ENCODE results near the gene AMZ1.
"Not testable (repeated sequence)": the region's sequence is repeated elsewhere in the genome, so short reads cannot be mapped to it uniquely, and the experiment has no call there.

The AMZ1 gene

DNA sequence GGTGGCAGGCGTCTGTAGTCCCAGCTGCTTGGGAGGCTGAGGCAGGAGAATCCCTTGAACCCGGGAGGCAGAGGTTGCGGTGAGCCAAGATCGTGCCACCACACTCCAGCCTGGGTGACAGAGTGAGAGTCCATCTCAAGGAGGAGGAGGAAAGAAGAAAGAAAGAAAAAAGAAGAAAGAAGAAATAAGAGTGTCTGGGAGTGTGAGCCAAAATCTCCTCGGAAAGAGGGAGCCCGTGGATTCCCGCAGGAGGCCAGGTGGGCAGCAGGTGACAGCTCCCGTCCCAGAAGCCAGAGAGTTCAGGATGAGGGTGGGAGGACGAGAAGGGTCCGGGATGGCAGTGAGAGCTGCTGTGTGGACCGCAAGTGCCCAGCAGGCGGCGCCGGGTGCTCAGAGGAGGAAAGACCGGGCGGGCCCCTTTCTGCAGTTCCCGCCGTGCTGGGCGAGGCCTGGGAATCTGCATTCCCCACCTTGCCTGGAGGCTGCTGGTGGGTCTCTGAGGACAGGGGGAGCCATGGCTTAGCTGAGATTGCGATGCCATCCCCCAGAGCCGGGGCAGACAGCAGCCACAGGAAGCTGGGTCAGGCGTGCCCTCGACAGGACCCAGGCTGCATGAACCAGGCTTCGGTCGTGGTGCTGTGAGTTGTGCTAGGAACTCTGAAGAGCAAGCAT, 17.1 kb upstream of the AMZ1 start:
- H3K4me2 ChIP-seq (ENCODE audit: low read length) = no peak overlapping the region
- H3K27ac ChIP-seq = no peak overlapping the region
- no peak overlapping the region for H3K9ac ChIP-seq
- no peak overlapping the region for H3K4me3 ChIP-seq (ENCODE audit: low read depth, low read length)
- TF ChIP-seq, protein P1, sequence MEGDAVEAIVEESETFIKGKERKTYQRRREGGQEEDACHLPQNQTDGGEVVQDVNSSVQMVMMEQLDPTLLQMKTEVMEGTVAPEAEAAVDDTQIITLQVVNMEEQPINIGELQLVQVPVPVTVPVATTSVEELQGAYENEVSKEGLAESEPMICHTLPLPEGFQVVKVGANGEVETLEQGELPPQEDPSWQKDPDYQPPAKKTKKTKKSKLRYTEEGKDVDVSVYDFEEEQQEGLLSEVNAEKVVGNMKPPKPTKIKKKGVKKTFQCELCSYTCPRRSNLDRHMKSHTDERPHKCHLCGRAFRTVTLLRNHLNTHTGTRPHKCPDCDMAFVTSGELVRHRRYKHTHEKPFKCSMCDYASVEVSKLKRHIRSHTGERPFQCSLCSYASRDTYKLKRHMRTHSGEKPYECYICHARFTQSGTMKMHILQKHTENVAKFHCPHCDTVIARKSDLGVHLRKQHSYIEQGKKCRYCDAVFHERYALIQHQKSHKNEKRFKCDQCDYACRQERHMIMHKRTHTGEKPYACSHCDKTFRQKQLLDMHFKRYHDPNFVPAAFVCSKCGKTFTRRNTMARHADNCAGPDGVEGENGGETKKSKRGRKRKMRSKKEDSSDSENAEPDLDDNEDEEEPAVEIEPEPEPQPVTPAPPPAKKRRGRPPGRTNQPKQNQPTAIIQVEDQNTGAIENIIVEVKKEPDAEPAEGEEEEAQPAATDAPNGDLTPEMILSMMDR (IDR thresholded peaks at IDR 0.05) = peak; percentile 64
- no peaks in the 10 kb centered on the region for H3K79me2 ChIP-seq
- no peaks in the 10 kb centered on the region for H3K9me3 ChIP-seq (ENCODE audit: control insufficient read depth, low read length)
- H2AFZ ChIP-seq = peak overlapping the region; percentile 41
- no peaks in the 10 kb centered on the region for H3K27me3 ChIP-seq (ENCODE audit: control insufficient read depth, insufficient read depth, low read length)
- no peaks in the 10 kb centered on the region for H3K4me1 ChIP-seq
- no peaks in the 10 kb centered on the region for H3K36me3 ChIP-seq (ENCODE audit: control insufficient read depth, insufficient read depth, low read length)

DNA sequence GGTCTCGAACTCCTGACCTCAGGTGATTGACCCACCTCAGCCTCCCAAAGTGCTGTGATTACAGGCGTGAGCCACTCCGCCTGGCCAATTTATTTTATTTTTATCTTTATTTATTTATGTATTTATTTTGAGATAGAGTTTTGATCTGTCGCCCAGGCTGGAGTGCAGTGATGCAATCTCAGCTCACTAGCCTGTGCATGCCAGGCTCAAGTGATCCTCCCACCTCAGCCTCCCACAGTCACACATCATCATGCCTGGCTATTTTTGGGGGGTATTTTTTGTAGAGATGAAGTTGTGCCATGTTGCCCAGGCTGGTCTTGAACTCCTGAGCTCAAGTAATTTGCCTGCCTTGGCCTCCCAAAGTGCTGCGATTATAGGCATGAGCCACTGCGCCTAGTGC, 14.8 kb upstream of the AMZ1 start:
- H3K36me3 ChIP-seq (ENCODE audit: control insufficient read depth, insufficient read depth, low read length); H2AFZ ChIP-seq: not testable (repeated sequence)

DNA sequence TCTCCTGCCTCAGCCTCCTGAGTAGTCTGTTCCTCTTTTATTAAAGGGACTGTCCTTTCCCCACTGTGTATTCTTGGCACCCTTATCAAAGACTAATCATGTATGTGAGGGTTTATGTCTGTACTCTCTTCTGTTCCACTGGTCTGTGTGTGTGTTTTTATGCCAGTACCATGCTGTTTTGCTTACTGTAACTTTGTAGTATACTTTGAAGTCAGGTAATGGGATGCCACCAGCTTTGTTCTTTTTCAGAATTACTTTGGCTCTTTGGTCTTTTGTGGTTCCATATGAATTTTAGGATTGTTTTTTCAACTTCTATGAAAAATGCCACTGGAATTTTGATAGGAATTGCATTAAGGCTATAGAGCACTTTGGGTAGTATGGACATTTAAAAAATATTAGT, 14.1 kb upstream of the AMZ1 start:
- no peaks in the 10 kb centered on the region for H3K4me1 ChIP-seq
- no peak overlapping the region for H3K27ac ChIP-seq
- H3K4me2 ChIP-seq (ENCODE audit: low read length) = no peak overlapping the region
- no peaks in the 10 kb centered on the region for H3K36me3 ChIP-seq (ENCODE audit: control insufficient read depth, insufficient read depth, low read length)
- TF ChIP-seq, protein P1 (IDR thresholded peaks at IDR 0.05) = no peak
- H3K4me3 ChIP-seq (ENCODE audit: low read depth, low read length) = no peak overlapping the region
- no peak overlapping the region for H3K9ac ChIP-seq
- no peaks in the 10 kb centered on the region for H3K79me2 ChIP-seq
- no peaks in the 10 kb centered on the region for H3K27me3 ChIP-seq (ENCODE audit: control insufficient read depth, insufficient read depth, low read length)
- no peaks in the 10 kb centered on the region for H3K9me3 ChIP-seq (ENCODE audit: control insufficient read depth, low read length)
- H2AFZ ChIP-seq = no peak overlapping the region

More for the DNA sequence above, 14.8 kb upstream of the AMZ1 start:
- H3K9me3 ChIP-seq (ENCODE audit: control insufficient read depth, low read length); H3K79me2 ChIP-seq; H3K4me1 ChIP-seq; H3K27me3 ChIP-seq (ENCODE audit: control insufficient read depth, insufficient read depth, low read length); H3K4me2 ChIP-seq (ENCODE audit: low read length); H3K9ac ChIP-seq; H3K27ac ChIP-seq; H3K4me3 ChIP-seq (ENCODE audit: low read depth, low read length): not testable (repeated sequence)

DNA sequence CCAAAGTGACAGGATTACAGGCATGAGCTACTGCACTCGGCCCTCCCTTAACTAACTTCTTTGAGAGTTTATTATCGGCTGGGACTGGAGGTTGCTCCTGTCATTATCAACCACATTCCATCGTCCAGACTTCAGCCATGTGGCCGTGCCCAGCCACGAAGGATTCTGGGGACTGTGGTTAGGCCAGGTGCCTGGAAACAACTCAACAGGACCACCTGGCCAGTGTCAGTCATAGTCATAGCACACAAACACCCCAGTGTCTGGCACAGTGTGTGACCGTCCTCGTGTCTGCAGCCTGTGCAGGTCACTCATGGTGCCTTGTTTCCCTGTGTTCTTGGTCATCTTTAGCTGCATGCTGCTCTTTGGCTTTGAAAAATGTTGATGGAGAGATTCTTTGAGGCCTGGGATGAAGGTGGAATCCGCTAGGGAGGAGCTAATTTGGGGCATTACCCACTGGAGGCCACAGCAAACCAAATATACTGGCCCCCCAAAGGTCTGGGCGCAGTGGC, 12.7 kb upstream of the AMZ1 start:
- no peaks in the 10 kb centered on the region for H3K27me3 ChIP-seq (ENCODE audit: control insufficient read depth, insufficient read depth, low read length)
- no peak overlapping the region for H3K9ac ChIP-seq
- no peak overlapping the region for H2AFZ ChIP-seq
- TF ChIP-seq, protein P1 (IDR thresholded peaks at IDR 0.05) = no peak
- H3K9me3 ChIP-seq (ENCODE audit: control insufficient read depth, low read length) = no peaks in the 10 kb centered on the region
- no peaks in the 10 kb centered on the region for H3K36me3 ChIP-seq (ENCODE audit: control insufficient read depth, insufficient read depth, low read length)
- H3K27ac ChIP-seq = no peak overlapping the region
- H3K4me2 ChIP-seq (ENCODE audit: low read length) = no peak overlapping the region
- H3K4me3 ChIP-seq (ENCODE audit: low read depth, low read length) = no peak overlapping the region
- H3K79me2 ChIP-seq = no peaks in the 10 kb centered on the region
- no peaks in the 10 kb centered on the region for H3K4me1 ChIP-seq

DNA sequence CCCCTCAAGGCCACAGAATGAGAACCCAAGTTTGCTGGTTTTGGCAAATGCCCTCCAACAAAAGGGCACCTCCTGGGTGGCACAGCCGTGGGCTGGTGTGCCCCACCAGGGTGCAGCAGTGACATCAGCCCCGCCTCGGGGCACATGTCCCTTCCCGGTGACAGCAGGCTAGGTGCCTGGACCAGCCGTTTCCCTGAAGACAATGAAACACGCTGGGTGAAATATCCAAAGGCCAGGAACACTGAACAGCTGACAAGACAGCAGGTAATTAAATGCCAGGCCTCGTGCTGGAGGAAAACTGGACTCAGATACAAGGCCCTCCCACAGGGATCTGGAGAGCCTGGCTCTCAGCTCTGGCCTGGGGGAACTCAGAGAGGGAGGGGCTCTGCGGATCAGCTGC, 11.4 kb upstream of the AMZ1 start:
- not testable (repeated sequence) for H3K4me1 ChIP-seq; H3K27ac ChIP-seq; H3K4me2 ChIP-seq (ENCODE audit: low read length); H3K79me2 ChIP-seq; H3K36me3 ChIP-seq (ENCODE audit: control insufficient read depth, insufficient read depth, low read length); H3K9me3 ChIP-seq (ENCODE audit: control insufficient read depth, low read length); H3K9ac ChIP-seq; H3K27me3 ChIP-seq (ENCODE audit: control insufficient read depth, insufficient read depth, low read length); H2AFZ ChIP-seq; H3K4me3 ChIP-seq (ENCODE audit: low read depth, low read length)

DNA sequence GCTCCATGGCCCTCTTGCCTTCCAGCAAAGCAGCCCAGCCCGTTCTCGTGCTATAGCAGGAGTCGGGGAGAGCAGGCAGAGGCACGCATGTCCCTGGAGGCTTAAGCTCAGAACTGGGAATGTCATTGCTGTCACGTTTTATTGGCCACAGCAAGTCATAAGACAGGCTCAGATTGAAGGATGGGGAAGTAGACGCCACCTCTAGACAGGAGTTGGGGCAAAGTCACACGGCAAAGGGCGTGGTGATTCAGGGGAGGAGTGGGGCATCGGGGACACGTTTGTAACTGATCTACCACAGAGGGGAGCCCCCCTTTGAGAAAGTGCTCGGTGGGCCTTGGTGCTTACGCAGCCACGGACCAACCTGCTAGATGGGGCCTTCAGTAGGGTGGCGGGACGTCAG, 9.5 kb upstream of the AMZ1 start:
- H3K4me3 ChIP-seq (ENCODE audit: low read depth, low read length); H3K79me2 ChIP-seq; H3K9ac ChIP-seq; H3K9me3 ChIP-seq (ENCODE audit: control insufficient read depth, low read length); H2AFZ ChIP-seq; H3K4me1 ChIP-seq; H3K27ac ChIP-seq; H3K4me2 ChIP-seq (ENCODE audit: low read length); H3K36me3 ChIP-seq (ENCODE audit: control insufficient read depth, insufficient read depth, low read length); H3K27me3 ChIP-seq (ENCODE audit: control insufficient read depth, insufficient read depth, low read length): not testable (repeated sequence)

DNA sequence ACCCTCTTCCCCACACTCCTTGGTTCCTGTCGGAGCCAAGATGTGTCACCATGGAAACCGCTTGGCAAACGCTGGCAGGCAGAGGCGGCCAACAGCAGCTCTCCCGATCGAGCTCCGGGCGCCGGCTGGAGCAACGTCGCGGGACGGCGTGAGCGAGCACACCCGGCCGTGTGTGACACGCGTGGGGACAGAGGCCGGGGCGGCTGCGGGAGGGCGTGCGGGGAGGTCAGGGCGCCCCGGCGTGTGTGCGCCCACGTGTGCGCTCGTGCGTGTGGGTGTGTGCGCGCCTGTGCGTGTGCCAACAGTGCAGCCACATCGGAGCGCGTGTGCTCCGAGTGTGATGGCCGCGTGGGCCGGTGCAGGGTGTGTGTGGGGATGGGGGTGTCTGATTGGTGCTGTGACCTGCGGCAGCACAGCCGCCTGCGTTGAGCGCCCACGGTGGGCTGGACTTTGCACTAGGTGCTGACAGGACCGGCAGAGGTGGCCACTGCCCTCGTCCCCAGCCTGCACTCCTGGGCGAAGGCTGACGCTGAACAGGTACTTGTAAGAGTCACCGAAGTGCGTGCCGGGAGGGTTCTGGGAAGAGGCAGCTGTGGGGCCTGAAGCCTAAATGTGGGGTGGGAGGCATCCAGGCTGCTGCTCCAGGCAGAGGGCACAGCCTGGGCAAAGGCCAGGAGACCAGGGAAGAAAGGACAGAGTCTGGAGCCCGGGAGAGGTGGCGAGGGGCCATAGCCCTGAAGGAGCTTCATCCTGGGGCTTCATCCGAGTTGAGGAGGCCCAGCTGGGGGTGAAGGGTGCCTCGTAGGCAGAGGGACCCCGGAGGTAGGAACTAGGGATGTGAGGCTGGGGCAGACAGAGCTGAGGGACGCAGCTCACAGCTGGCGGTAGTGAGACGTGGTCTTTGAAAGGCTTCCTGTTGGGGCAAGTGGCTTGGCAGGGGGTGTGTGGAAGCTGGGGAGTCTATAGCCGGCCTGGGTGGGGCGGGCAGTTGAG, 8.6 kb upstream of the AMZ1 start:
- not testable (repeated sequence) for H3K36me3 ChIP-seq (ENCODE audit: control insufficient read depth, insufficient read depth, low read length); H3K79me2 ChIP-seq; H3K9ac ChIP-seq; H3K9me3 ChIP-seq (ENCODE audit: control insufficient read depth, low read length); H2AFZ ChIP-seq; H3K27me3 ChIP-seq (ENCODE audit: control insufficient read depth, insufficient read depth, low read length); H3K4me3 ChIP-seq (ENCODE audit: low read depth, low read length); H3K4me2 ChIP-seq (ENCODE audit: low read length); H3K27ac ChIP-seq; H3K4me1 ChIP-seq
